Measurements from ENCODE around the gene SYN1. TPM values are rescaled to one million over a fixed set of nuclear protein-coding genes. Genes with fewer than 3 reads are reported as not detected.

The SYN1 gene
- total RNA-seq, 4 donors from 2014 or later, result 0.16 to 0.41 (median 0.39) TPM

GRCh38 chrX:47649271-47649670, 29.6 kb upstream of the SYN1 start:
- no peaks in the 10 kb centered on the region for H3K27me3 ChIP-seq
- H3K4me3 ChIP-seq, result peak overlapping the region in 2 of 4 donors; percentile 78 to 86
- WGBS, 2 donors (ENCODE audit: low coverage in 1 of 2), result 48% methylated on average over 8 of the region's 8 CpGs; no CpG with 5 or more reads in 1 of the 2 donors
- no peaks in the 10 kb centered on the region for H3K36me3 ChIP-seq
- in situ Hi-C loops (cut with MboI; ENCODE audit: low pct_ligation_motif_present in 1 of 4, low pct_unique_long_range_greater_than_20kb in 1 of 4, low sequenced_read_pairs in 3 of 4) (loop anchor here in 1 of 4 donors (10.0 kb wide), 1 partner anchor 84 kb away; the partner anchor contains the start of gene ARAF), intact Hi-C loops (cut with DNase I; ENCODE audit: low total_unique reads) (no loop called here)
- no peak for DNase-seq
- TF ChIP-seq EP300 (IDR thresholded peaks at IDR 0.05; ENCODE audit: low read depth) (no peak), POLR2A (IDR thresholded peaks at IDR 0.05) (no peak), CTCF (IDR thresholded peaks at IDR 0.05) (no peak), POLR2AphosphoS5 (IDR thresholded peaks at IDR 0.05) (no peak)
- peaks cover 0 to 18% (median 10%) of the 10 kb centered on the region in 4 donors for H3K4me1 ChIP-seq
- H3K9me3 ChIP-seq, result no peaks in the 10 kb centered on the region
- peak overlapping the region in 1 of 4 donors; percentile 95 for H3K27ac ChIP-seq

- 83% methylated on average over 2 of the region's 2 CpGs; no CpG with 5 or more reads in 1 of the 2 donors for WGBS, 2 donors (ENCODE audit: low coverage in 1 of 2)
- Histone ChIP-seq H3K4me3 (no peak overlapping the region), H3K36me3 (no peaks in the 10 kb centered on the region), H3K27ac (no peak overlapping the region), H3K4me1 (peaks cover 0 to 18% (median 10%) of the 10 kb centered on the region in 4 donors), H3K27me3 (no peaks in the 10 kb centered on the region), H3K9me3 (no peaks in the 10 kb centered on the region)
- in situ Hi-C loops (cut with MboI; ENCODE audit: low pct_ligation_motif_present in 1 of 4, low pct_unique_long_range_greater_than_20kb in 1 of 4, low sequenced_read_pairs in 3 of 4) (loop anchor here in 1 of 4 donors (10.0 kb wide), 1 partner anchor 84 kb away; the partner anchor contains the start of gene ARAF), intact Hi-C loops (cut with DNase I; ENCODE audit: low total_unique reads) (no loop called here)
- no peak for TF ChIP-seq CTCF (IDR thresholded peaks at IDR 0.05)
- no peak for TF ChIP-seq EP300 (IDR thresholded peaks at IDR 0.05; ENCODE audit: low read depth)
- TF ChIP-seq POLR2AphosphoS5 (IDR thresholded peaks at IDR 0.05), result no peak
- no peak for DNase-seq
Measured at GRCh38 chrX:47648376-47648775, 28.7 kb upstream of the SYN1 start.

- no peaks in the 10 kb centered on the region for H3K27me3 ChIP-seq
- no peak overlapping the region for H3K4me3 ChIP-seq
- no peak for DNase-seq
- no peaks in the 10 kb centered on the region for H3K36me3 ChIP-seq
- in situ Hi-C loops (cut with MboI; ENCODE audit: low pct_ligation_motif_present in 1 of 4, low pct_unique_long_range_greater_than_20kb in 1 of 4, low sequenced_read_pairs in 3 of 4) (loop anchor here in 1 of 4 donors (10.0 kb wide), 1 partner anchor 82 kb away; the partner anchor contains the start of gene ARAF), intact Hi-C loops (cut with DNase I; ENCODE audit: low total_unique reads) (no loop called here)
- no peaks in the 10 kb centered on the region for H3K9me3 ChIP-seq
- no peak overlapping the region for H3K27ac ChIP-seq
- TF ChIP-seq POLR2A (IDR thresholded peaks at IDR 0.05), result no peak
- no peak for TF ChIP-seq EP300 (IDR thresholded peaks at IDR 0.05; ENCODE audit: low read depth)
- no peak for TF ChIP-seq POLR2AphosphoS5 (IDR thresholded peaks at IDR 0.05)
- no peak for TF ChIP-seq CTCF (IDR thresholded peaks at IDR 0.05)
- 50 to 79% methylated on average over 1 to 6 of the region's 6 CpGs for WGBS, 2 donors (ENCODE audit: low coverage in 1 of 2)
- H3K4me1 ChIP-seq, result peaks cover 0 to 18% (median 10%) of the 10 kb centered on the region in 4 donors
Measured at GRCh38 chrX:47646636-47647035, 27.0 kb upstream of the SYN1 start.

GRCh38 chrX:47645530-47645929, 25.9 kb upstream of the SYN1 start:
- H3K36me3 ChIP-seq, result no peaks in the 10 kb centered on the region
- H3K4me1 ChIP-seq, result peaks cover 0 to 12% (median 7%) of the 10 kb centered on the region in 4 donors
- TF ChIP-seq EP300 (IDR thresholded peaks at IDR 0.05; ENCODE audit: low read depth), result no peak
- no peak for TF ChIP-seq CTCF (IDR thresholded peaks at IDR 0.05)
- TF ChIP-seq POLR2AphosphoS5 (IDR thresholded peaks at IDR 0.05), result no peak
- TF ChIP-seq POLR2A (IDR thresholded peaks at IDR 0.05), result no peak
- no peak overlapping the region for H3K4me3 ChIP-seq
- in situ Hi-C loops (cut with MboI; ENCODE audit: low pct_ligation_motif_present in 1 of 4, low pct_unique_long_range_greater_than_20kb in 1 of 4, low sequenced_read_pairs in 3 of 4), result loop anchor here in 1 of 4 donors (10.0 kb wide), 1 partner anchor 81 kb away; the partner anchor contains the start of gene ARAF
- no peak overlapping the region for H3K27ac ChIP-seq
- intact Hi-C loops (cut with DNase I; ENCODE audit: low total_unique reads), result no loop called here
- 86% methylated on average over 10 of the region's 10 CpGs; no CpG with 5 or more reads in 1 of the 2 donors for WGBS, 2 donors (ENCODE audit: low coverage in 1 of 2)
- no peaks in the 10 kb centered on the region for H3K27me3 ChIP-seq
- H3K9me3 ChIP-seq, result no peaks in the 10 kb centered on the region
- DNase-seq, result no peak
